CD14-positive monocyte (primary cell): ENCODE data around the gene PANX2. TPM values are rescaled to one million over a fixed set of nuclear protein-coding genes. Genes with fewer than 3 reads are reported as not detected.

Experiments used
- DNase-seq, 3 donors: peaks; one replicate each; pipeline ENCODE4 v3.0.0-alpha.2; 2011 to 2022
- H2AFZ ChIP-seq: 2 replicates; pipeline ENCODE4 v1.6.0; 2012; ENCODE audit warnings: mild to moderate bottlenecking, low read depth, low read length, inconsistent platforms; ENCODE audit not compliant: insufficient read depth, poor library complexity, severe bottlenecking
- H3K27ac ChIP-seq, 2 donors: 1 replicate in 1 of 2; 2 replicates in 1 of 2; pipeline ENCODE4 v1.5.1; 2012 to 2013; ENCODE audit warnings: low read length in 2 of 2, control low read depth in 1 of 2, inconsistent platforms in 1 of 2, low read depth in 1 of 2, mild to moderate bottlenecking in 1 of 2
- H3K27me3 ChIP-seq, 2 donors: one replicate each; pipeline versions ENCODE4 v1.6.0 to v1.6.1; 2011 to 2013; ENCODE audit warnings: low read length in 2 of 2; ENCODE audit not compliant: control insufficient read depth in 2 of 2, insufficient read depth in 2 of 2
- H3K36me3 ChIP-seq, 2 donors: replicated peaks in 1 of 2; 1 replicate in 1 of 2; 2 replicates in 1 of 2; pipeline versions ENCODE4 v1.5.1 to v1.6.1; 2012 to 2013; ENCODE audit warnings: low read length in 2 of 2, control low read depth in 1 of 2, inconsistent platforms in 1 of 2, mild to moderate bottlenecking in 1 of 2; ENCODE audit not compliant: insufficient read depth in 2 of 2, control insufficient read depth in 1 of 2
- H3K4me1 ChIP-seq, 2 donors: 1 replicate in 1 of 2; 2 replicates in 1 of 2; pipeline versions ENCODE4 v1.5.1 to v1.6.1; 2012 to 2013; ENCODE audit warnings: low read length in 2 of 2, control low read depth in 1 of 2, inconsistent platforms in 1 of 2, mild to moderate bottlenecking in 1 of 2, moderate library complexity in 1 of 2; ENCODE audit not compliant: insufficient read depth in 2 of 2, control insufficient read depth in 1 of 2
- H3K4me2 ChIP-seq: replicated peaks from 2 replicates; pipeline ENCODE3; 2012; ENCODE audit warnings: low read length, moderate library complexity, mild to moderate bottlenecking; ENCODE audit not compliant: poor library complexity, severe bottlenecking; ENCODE audit errors: extremely low read depth
- H3K4me3 ChIP-seq, 3 experiments: fragments of 200-600 bp in 1 of 3; sonication (generic) in 1 of 3; replicated peaks in 1 of 3; 1 replicate in 2 of 3; 2 replicates in 1 of 3; pipeline ENCODE4 v1.5.1; 2011 to 2013; ENCODE audit warnings: low read length in 3 of 3, mild to moderate bottlenecking in 3 of 3, control low read depth in 2 of 3, low read depth in 2 of 3, inconsistent platforms in 1 of 3, moderate library complexity in 1 of 3
- H3K79me2 ChIP-seq: 2 replicates; pipeline ENCODE4 v1.6.0; 2012; ENCODE audit warnings: mild to moderate bottlenecking, control low read depth, inconsistent platforms, low read length, moderate library complexity; ENCODE audit not compliant: insufficient read depth
- H3K9ac ChIP-seq: 2 replicates; pipeline ENCODE4 v1.6.0; 2017; ENCODE audit warnings: low read length, mild to moderate bottlenecking; ENCODE audit not compliant: insufficient read depth, poor library complexity, severe bottlenecking
- H3K9me3 ChIP-seq, 2 donors: replicated peaks in 1 of 2; 1 replicate in 1 of 2; 2 replicates in 1 of 2; pipeline versions ENCODE4 v1.5.1 to v1.6.1; 2012 to 2013; ENCODE audit warnings: low read length in 2 of 2, control low read depth in 1 of 2; ENCODE audit not compliant: control insufficient read depth in 1 of 2, insufficient read depth in 1 of 2
- H4K20me1 ChIP-seq: 2 replicates; pipeline ENCODE4 v1.6.0; 2012; ENCODE audit warnings: mild to moderate bottlenecking, low read length, control low read depth, moderate library complexity; ENCODE audit not compliant: insufficient read depth
- H3K27ac Mint-ChIP-seq, 7 donors: one replicate each; pipeline ENCODE4 v1.8.0; 2020; ENCODE audit warnings: mild to moderate bottlenecking in 7 of 7, mixed read lengths in 7 of 7, moderate library complexity in 6 of 7, inconsistent platforms in 2 of 7
- H3K27me3 Mint-ChIP-seq, 3 donors: one replicate each; pipeline ENCODE4 v1.8.0; 2021 to 2022; ENCODE audit warnings: low read depth in 3 of 3, mild to moderate bottlenecking in 3 of 3, mixed read lengths in 3 of 3, moderate library complexity in 3 of 3, inconsistent platforms in 1 of 3
- H3K36me3 Mint-ChIP-seq, 2 donors: one replicate each; pipeline ENCODE4 v1.8.0; 2020; ENCODE audit warnings: mixed read lengths in 2 of 2, inconsistent platforms in 1 of 2, mild to moderate bottlenecking in 1 of 2
- H3K4me1 Mint-ChIP-seq: one replicate; pipeline ENCODE4 v1.8.0; 2020; ENCODE audit warnings: mild to moderate bottlenecking, mixed read lengths
- H3K4me3 Mint-ChIP-seq, 2 donors: one replicate each; pipeline ENCODE4 v1.8.0; 2020; ENCODE audit warnings: mild to moderate bottlenecking in 2 of 2, mixed read lengths in 2 of 2, moderate library complexity in 1 of 2
- H3K9me3 Mint-ChIP-seq, 7 donors: one replicate each; pipeline ENCODE4 v1.8.0; 2020 to 2022; ENCODE audit warnings: mixed read lengths in 7 of 7, mild to moderate bottlenecking in 6 of 7, moderate library complexity in 6 of 7, inconsistent platforms in 2 of 7
- WGBS: methylation state at CpG from one replicate; pipeline ENCODE4 v1.1.5; 2013; ENCODE audit warnings: missing lambda C conversion rate; ENCODE audit not compliant: insufficient coverage; 5-methylcytosine and 5-hydroxymethylcytosine counted together
- intact Hi-C, 2 donors: fragments of 100-400 bp; cut with micrococcal nuclease; formaldehyde crosslinking; loops; one replicate each; pipeline versions ENCODE4 v1.15.0 to v1.15.1; 2023
- polyA plus RNA-seq, 3 donors: library from polyadenylated mRNA; depleted of rRNA in 1 of 3; unstranded in 2 of 3; stranded (reverse) in 1 of 3; fragments of 300-500 nt in 2 of 3; fragments of >200 nt in 1 of 3; fragmentation: Illumina TruSeq in 2 of 3; gene quantifications; 1 replicate in 2 of 3; 2 replicates in 1 of 3; pipeline ENCODE4 v1.2.3, GENCODE V29; 2012 to 2021
- TF ChIP-seq, protein P1 (sequence below): fragments of 200-600 bp; IDR thresholded peaks from one replicate; pipeline ENCODE4 v1.8.0; 2022; ENCODE audit warnings: antibody characterized with exemption, mild to moderate bottlenecking

The PANX2 gene
- polyA plus RNA-seq, 3 donors, result 0.05 to 6.0 TPM; not detected in 1

DNA sequence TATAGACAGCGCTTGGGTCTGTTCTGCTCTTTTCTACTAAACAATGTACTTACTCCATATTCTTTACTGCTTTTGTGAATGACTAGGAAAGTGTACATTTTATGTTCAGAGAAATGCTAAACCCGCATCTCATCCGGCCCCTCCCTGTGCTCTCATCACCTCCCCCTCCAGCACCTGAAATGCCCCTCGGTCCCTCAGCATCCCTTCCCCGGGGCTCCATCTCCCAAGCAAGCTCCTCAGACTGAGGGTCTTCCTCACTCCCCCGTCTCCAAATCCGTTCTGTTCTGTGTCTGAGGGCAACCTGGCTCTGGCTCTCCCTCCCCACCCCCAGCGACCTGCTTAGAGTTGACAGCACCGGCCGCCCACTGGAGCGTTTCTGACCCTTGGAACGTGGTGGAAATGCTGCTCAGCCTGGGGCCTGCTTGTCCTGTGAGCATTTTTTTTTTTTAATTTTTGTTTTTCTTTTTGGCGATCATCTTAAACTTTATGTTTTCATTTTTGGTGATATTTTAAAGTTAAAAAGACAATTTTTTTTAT, 31.7 kb downstream of the PANX2 start:
- Histone ChIP-seq H3K4me1 (peaks cover 57 to 72% of the 10 kb centered on the region in 2 donors), H3K9me3 (no peaks in the 10 kb centered on the region), H3K36me3 (peaks cover 21 to 38% of the 10 kb centered on the region in 2 donors), H3K4me2 (peak overlapping the region; percentile 89), H3K4me3 (peak overlapping the region; percentile 53 to 82 (median 72)), H3K79me2 (peaks cover 54% of the 10 kb centered on the region), H4K20me1 (peaks cover 56% of the 10 kb centered on the region), H3K9ac (peak overlapping the region; percentile 88), H2AFZ (no peak overlapping the region), H3K27me3 (no peaks in the 10 kb centered on the region), H3K27ac (peak overlapping the region in 1 of 2 donors; percentile 48)
- H3K4me1 Mint-ChIP-seq, result peaks cover 53% of the 10 kb centered on the region
- peak overlapping the region in 5 of 7 donors; percentile 36 to 58 (median 46) for H3K27ac Mint-ChIP-seq
- peaks cover 0 to 3% (median 0%) of the 10 kb centered on the region in 7 donors for H3K9me3 Mint-ChIP-seq
- peaks cover 0 to 2% (median 2%) of the 10 kb centered on the region in 3 donors for H3K27me3 Mint-ChIP-seq
- peaks cover 45 to 47% of the 10 kb centered on the region in 2 donors for H3K36me3 Mint-ChIP-seq
- WGBS, result 86% methylated on average over 9 of the region's 13 CpGs
- no peak for DNase-seq
- TF ChIP-seq, protein P1, sequence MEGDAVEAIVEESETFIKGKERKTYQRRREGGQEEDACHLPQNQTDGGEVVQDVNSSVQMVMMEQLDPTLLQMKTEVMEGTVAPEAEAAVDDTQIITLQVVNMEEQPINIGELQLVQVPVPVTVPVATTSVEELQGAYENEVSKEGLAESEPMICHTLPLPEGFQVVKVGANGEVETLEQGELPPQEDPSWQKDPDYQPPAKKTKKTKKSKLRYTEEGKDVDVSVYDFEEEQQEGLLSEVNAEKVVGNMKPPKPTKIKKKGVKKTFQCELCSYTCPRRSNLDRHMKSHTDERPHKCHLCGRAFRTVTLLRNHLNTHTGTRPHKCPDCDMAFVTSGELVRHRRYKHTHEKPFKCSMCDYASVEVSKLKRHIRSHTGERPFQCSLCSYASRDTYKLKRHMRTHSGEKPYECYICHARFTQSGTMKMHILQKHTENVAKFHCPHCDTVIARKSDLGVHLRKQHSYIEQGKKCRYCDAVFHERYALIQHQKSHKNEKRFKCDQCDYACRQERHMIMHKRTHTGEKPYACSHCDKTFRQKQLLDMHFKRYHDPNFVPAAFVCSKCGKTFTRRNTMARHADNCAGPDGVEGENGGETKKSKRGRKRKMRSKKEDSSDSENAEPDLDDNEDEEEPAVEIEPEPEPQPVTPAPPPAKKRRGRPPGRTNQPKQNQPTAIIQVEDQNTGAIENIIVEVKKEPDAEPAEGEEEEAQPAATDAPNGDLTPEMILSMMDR, result no peak
- H3K4me3 Mint-ChIP-seq, result peak overlapping the region; percentile 89 to 91
- intact Hi-C loops, result loop anchor here in 1 of 2 donors (10.0 kb wide), 1 partner anchor 277 kb away; no protein-coding TSS in a partner anchor

DNA sequence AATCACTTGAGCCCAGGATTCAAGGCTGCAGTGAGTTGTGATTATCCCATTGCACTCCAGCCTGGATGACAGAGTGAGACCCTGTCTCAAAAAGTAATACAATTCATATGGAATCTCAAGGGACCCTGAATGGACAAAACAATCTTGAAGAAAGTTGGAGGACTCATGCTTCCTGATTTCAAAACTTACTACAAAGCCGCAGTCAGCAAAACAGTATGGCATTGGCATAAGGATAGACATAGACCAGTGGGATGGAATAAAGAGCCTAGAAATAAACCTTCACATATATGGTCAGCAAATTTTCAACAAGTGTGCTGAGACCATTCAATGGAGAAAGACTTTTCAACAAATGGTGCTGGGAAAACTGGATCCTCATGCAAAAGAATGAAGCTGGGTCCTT, 32.8 kb downstream of the PANX2 start:
- no peak overlapping the region for H3K4me2 ChIP-seq
- H3K4me3 ChIP-seq, result no peak overlapping the region
- H4K20me1 ChIP-seq, result peaks cover 63% of the 10 kb centered on the region
- TF ChIP-seq, protein P1, result no peak
- no CpG with 5 or more reads among the region's 1 CpG for WGBS
- peaks cover 64 to 79% of the 10 kb centered on the region in 2 donors for H3K4me1 ChIP-seq
- H3K9me3 Mint-ChIP-seq, result peaks cover 0 to 3% (median 0%) of the 10 kb centered on the region in 7 donors
- no peaks in the 10 kb centered on the region for H3K9me3 ChIP-seq
- H3K9ac ChIP-seq, result no peak overlapping the region
- H3K79me2 ChIP-seq, result peaks cover 54% of the 10 kb centered on the region
- H3K36me3 ChIP-seq, result peaks cover 20 to 38% of the 10 kb centered on the region in 2 donors
- no peak overlapping the region for H3K4me3 Mint-ChIP-seq
- peak overlapping the region in 1 of 7 donors; percentile 50 for H3K27ac Mint-ChIP-seq
- H3K4me1 Mint-ChIP-seq, result peaks cover 60% of the 10 kb centered on the region
- peaks cover 0 to 2% (median 2%) of the 10 kb centered on the region in 3 donors for H3K27me3 Mint-ChIP-seq
- H3K27ac ChIP-seq, result no peak overlapping the region
- intact Hi-C loops, result loop anchor here in 1 of 2 donors (10.0 kb wide), 1 partner anchor 278 kb away; no protein-coding TSS in a partner anchor
- peaks cover 47 to 48% of the 10 kb centered on the region in 2 donors for H3K36me3 Mint-ChIP-seq
- H2AFZ ChIP-seq, result no peak overlapping the region
- no peaks in the 10 kb centered on the region for H3K27me3 ChIP-seq
- DNase-seq, result no peak
